Hippocampal formation (tissue), 2 donors: ENCODE measurements around the gene CDV3.

Source experiments
- DNase-seq, 2 donors: peaks; one replicate each; lab custom pipeline; 2025; lab: John Stamatoyannopoulos, UW

The CDV3 gene

GRCh38 chr3:133606342-133606741 is 32.9 kb downstream of the CDV3 start:
- DNase-seq = no peak

DNA sequence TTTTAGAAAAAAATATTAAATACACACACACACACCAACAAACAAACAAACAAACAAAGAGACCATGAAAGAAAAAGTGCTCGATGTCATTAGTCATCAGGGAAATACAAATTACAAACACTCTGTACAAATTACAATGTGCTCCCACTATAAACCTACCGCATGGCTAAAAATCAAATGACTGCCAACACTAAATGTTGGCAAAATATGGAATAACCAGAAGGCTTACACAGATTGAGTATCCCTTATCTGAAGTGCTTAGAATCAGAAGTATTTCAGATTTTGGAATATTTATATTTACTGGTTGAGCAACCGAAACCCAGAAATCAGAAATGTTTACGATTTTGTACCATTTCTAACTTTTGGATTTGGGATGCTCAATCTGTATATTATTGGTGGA is 33.4 kb downstream of the CDV3 start:
- no peak for DNase-seq

DNA sequence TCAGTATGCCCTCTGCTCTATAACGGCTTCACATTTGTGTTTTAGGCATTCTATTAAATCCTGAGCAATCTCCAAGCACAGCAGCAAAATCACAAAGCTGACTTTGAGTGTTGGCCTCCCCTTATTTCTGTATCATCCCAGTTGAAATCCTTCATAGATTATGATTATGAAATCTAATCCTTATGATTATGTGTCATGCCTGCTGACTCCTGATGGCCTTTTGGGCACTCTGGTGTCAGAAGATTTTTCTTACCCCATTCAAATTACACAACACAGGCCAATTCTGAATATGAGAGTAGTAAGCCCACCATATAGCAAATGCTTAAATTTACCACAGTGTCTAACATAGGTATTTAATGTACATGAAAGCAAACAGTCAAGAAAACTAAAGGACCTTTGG is 34.3 kb downstream of the CDV3 start:
- no peak for DNase-seq

GRCh38 chr3:133608388-133608787 is 34.9 kb downstream of the CDV3 start:
- DNase-seq = no peak

GRCh38 chr3:133610031-133610430 is 36.5 kb downstream of the CDV3 start:
- no peak for DNase-seq

DNA sequence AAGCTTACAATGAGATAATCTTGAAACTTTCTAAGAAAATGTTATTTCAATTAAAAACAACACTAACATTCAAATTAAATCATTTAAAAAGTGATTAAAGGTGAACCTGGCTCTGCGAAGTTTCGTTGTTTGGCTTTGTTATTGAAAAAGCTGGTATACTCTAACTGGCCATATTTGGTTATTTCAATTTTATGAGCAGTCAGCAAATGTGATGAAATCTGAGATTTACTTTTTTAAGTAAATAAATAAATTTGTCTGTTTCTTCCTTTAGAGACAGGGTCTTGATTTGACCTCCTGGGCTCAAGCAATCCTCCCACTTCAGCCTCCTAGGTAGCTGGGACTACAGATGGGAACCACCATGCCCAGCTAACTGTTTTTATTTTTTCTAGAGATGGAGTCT is 38.0 kb downstream of the CDV3 start:
- DNase-seq = no peak

- no peak for DNase-seq
Measured at GRCh38 chr3:133620066-133620784, 46.7 kb downstream of the CDV3 start.

DNA sequence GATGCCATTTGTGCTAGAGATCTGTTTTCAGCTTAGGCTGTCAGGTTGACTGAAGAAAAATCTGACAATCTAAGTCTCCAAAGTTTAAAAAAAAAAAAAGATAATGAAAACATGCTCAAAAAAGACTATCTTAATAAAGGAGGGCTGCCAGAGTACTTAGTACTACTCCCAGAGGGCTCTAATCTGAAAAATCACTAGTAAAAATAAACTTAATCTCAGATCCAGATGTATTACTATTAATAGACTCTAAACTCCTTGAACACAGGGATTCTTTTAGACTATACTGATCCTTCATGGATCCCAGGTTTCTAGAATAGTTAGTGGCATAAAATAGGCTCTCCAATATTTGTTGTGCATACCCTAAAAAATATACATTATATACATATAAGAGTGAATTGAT is 54.3 kb downstream of the CDV3 start:
- DNase-seq = no peak

DNA sequence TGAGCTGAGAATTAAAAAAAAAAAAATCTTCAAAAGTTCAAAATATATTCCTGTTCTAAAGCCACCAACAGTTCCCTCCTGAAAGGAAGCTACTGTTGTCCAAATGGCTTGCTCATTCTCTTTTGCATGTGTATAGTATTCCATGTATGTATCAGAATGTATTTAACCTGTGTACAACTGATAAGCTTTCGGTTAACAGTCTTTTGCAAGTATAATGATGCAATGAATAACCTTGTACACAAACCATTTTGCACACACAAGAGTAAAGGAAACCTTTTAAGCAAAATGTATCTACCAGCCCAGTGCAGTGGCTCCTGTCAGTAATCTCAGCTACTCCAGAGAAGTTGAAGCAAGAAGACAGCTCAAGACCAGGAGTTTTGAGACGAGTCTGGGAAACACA is 55.7 kb downstream of the CDV3 start:
- DNase-seq = no peak

GRCh38 chr3:133633439-133633838 is 60.0 kb downstream of the CDV3 start:
- DNase-seq = no peak
